ENCODE measurements around the gene ADAMTS12. TPM values are rescaled to one million over a fixed set of nuclear protein-coding genes. Genes with fewer than 3 reads are reported as not detected.

The ADAMTS12 gene
- total RNA-seq, 1 experiment from 2014 or later = 0.18 TPM

GRCh38 chr5:33513462-33514185 is 378.2 kb downstream of the ADAMTS12 start:
- Histone ChIP-seq H3K27me3 (ENCODE audit: low read length) (no peaks in the 10 kb centered on the region), H3K4me3 (ENCODE audit: low read length) (no peak overlapping the region), H3K4me1 (ENCODE audit: insufficient read depth, low read length) (no peaks in the 10 kb centered on the region), H3K9me3 (ENCODE audit: low read length) (no peaks in the 10 kb centered on the region), H3K27ac (ENCODE audit: low read length) (no peak overlapping the region), H4K20me1 (ENCODE audit: low read length) (no peaks in the 10 kb centered on the region), H3K36me3 (ENCODE audit: low read depth, low read length) (no peaks in the 10 kb centered on the region), H3K9me2 (replicated peaks; ENCODE audit: low read length) (no peaks in the 10 kb centered on the region), H2AFZ (ENCODE audit: low read length) (no peak overlapping the region), H3K4me2 (ENCODE audit: low read length) (no peak overlapping the region), H3F3A (ENCODE audit: low read length, unreplicated experiment) (no peaks in the 10 kb centered on the region), H3K9ac (ENCODE audit: low read length) (no peak overlapping the region), H3K79me2 (ENCODE audit: low read length) (no peaks in the 10 kb centered on the region)
- ATAC-seq (no peak), DNase-seq (no peak)
- no TSS peak for BruUV-seq (replicated peaks)
- POLR2A ChIA-PET (ENCODE audit: unreplicated experiment) = no interaction called here
- intact Hi-C loops (cut with micrococcal nuclease) = no loop called here
- CTCF ChIA-PET = no interaction called here
- no peak for TF ChIP-seq EZH2phosphoT487 (IDR thresholded peaks at IDR 0.05; ENCODE audit: borderline replicate concordance, low read length)
- TF ChIP-seq, protein P1, sequence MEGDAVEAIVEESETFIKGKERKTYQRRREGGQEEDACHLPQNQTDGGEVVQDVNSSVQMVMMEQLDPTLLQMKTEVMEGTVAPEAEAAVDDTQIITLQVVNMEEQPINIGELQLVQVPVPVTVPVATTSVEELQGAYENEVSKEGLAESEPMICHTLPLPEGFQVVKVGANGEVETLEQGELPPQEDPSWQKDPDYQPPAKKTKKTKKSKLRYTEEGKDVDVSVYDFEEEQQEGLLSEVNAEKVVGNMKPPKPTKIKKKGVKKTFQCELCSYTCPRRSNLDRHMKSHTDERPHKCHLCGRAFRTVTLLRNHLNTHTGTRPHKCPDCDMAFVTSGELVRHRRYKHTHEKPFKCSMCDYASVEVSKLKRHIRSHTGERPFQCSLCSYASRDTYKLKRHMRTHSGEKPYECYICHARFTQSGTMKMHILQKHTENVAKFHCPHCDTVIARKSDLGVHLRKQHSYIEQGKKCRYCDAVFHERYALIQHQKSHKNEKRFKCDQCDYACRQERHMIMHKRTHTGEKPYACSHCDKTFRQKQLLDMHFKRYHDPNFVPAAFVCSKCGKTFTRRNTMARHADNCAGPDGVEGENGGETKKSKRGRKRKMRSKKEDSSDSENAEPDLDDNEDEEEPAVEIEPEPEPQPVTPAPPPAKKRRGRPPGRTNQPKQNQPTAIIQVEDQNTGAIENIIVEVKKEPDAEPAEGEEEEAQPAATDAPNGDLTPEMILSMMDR (conservative IDR thresholded peaks at IDR 0.05; ENCODE audit: low read depth, low read length) = no peak
- TF ChIP-seq EZH2 (IDR thresholded peaks at IDR 0.05; ENCODE audit: low read length, unreplicated experiment) = no peak

DNA sequence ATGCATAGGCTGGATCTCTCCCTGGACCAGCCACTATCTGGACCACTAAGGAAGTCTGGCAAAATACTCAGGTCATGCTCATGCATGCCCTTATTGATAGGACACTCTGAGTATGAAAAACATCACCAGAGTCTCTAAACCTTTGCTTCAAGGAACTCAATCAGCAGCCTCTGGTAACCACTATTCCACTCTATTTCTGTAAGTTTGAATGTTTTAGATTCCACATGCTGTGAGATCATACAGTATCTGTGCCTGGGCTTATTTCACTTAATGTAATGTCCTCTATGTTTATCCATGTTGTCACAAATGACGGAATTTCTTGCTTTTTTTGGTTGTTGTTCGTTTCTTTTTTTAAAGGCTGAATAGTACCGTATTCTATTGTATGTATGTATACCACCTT is 382.8 kb downstream of the ADAMTS12 start:
- Histone ChIP-seq H3K4me1 (ENCODE audit: insufficient read depth, low read length) (no peaks in the 10 kb centered on the region), H3K27me3 (ENCODE audit: low read length) (no peaks in the 10 kb centered on the region), H3K9me2 (replicated peaks; ENCODE audit: low read length) (no peaks in the 10 kb centered on the region), H3K4me3 (ENCODE audit: low read length) (no peak overlapping the region), H3K9me3 (ENCODE audit: low read length) (no peaks in the 10 kb centered on the region), H4K20me1 (ENCODE audit: low read length) (no peaks in the 10 kb centered on the region), H3K27ac (ENCODE audit: low read length) (no peak overlapping the region), H3K9ac (ENCODE audit: low read length) (no peak overlapping the region), H3K36me3 (ENCODE audit: low read depth, low read length) (no peaks in the 10 kb centered on the region), H3K4me2 (ENCODE audit: low read length) (no peak overlapping the region), H3F3A (ENCODE audit: low read length, unreplicated experiment) (no peaks in the 10 kb centered on the region), H3K79me2 (ENCODE audit: low read length) (no peaks in the 10 kb centered on the region), H2AFZ (ENCODE audit: low read length) (no peak overlapping the region)
- ChIA-PET CTCF (no interaction called here), POLR2A (ENCODE audit: unreplicated experiment) (no interaction called here)
- TF ChIP-seq EZH2 (IDR thresholded peaks at IDR 0.05; ENCODE audit: low read length, unreplicated experiment) (no peak), EZH2phosphoT487 (IDR thresholded peaks at IDR 0.05; ENCODE audit: borderline replicate concordance, low read length) (no peak)
- TF ChIP-seq, protein P1 (conservative IDR thresholded peaks at IDR 0.05; ENCODE audit: low read depth, low read length) = no peak
- intact Hi-C loops (cut with micrococcal nuclease) = no loop called here
- no TSS peak for BruUV-seq (replicated peaks)
- DNase-seq (no peak), ATAC-seq (no peak)

DNA sequence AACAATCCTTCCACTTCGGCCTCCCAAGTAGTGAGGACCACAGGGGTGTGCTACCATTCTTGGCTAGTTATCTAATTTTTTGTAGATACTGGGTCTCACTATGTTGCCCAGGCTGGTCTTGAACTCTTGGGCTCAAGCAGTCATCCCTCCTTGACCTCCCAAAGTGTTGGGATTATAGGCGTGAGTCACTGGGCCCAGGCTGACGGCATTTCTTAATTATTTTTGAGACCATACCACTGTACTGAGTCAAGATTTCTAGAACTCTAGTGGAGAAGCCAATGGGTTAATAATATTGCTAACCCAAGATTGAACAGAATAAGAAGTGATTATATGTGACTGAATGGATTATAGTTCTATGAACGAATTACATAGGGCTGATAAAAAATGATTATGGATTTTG is 384.4 kb downstream of the ADAMTS12 start:
- ATAC-seq = no peak
- TF ChIP-seq EZH2 (IDR thresholded peaks at IDR 0.05; ENCODE audit: low read length, unreplicated experiment) (no peak), EZH2phosphoT487 (IDR thresholded peaks at IDR 0.05; ENCODE audit: borderline replicate concordance, low read length) (no peak)
- TF ChIP-seq, protein P1 (conservative IDR thresholded peaks at IDR 0.05; ENCODE audit: low read depth, low read length) = no peak
- CTCF ChIA-PET = no interaction called here
- Histone ChIP-seq H3K9me3 (ENCODE audit: low read length) (no peaks in the 10 kb centered on the region), H3K9ac (ENCODE audit: low read length) (no peak overlapping the region), H2AFZ (ENCODE audit: low read length) (no peak overlapping the region), H3K4me3 (ENCODE audit: low read length) (no peak overlapping the region), H3K9me2 (replicated peaks; ENCODE audit: low read length) (no peaks in the 10 kb centered on the region), H3K4me1 (ENCODE audit: insufficient read depth, low read length) (no peaks in the 10 kb centered on the region), H3F3A (ENCODE audit: low read length, unreplicated experiment) (no peaks in the 10 kb centered on the region), H3K27me3 (ENCODE audit: low read length) (no peaks in the 10 kb centered on the region), H3K27ac (ENCODE audit: low read length) (no peak overlapping the region), H3K4me2 (ENCODE audit: low read length) (no peak overlapping the region), H4K20me1 (ENCODE audit: low read length) (no peaks in the 10 kb centered on the region), H3K79me2 (ENCODE audit: low read length) (no peaks in the 10 kb centered on the region), H3K36me3 (ENCODE audit: low read depth, low read length) (no peaks in the 10 kb centered on the region)
- BruUV-seq (replicated peaks) = no TSS peak
- no peak for DNase-seq
- intact Hi-C loops (cut with micrococcal nuclease) = no loop called here
- POLR2A ChIA-PET (ENCODE audit: unreplicated experiment) = no interaction called here
